ENCODE data around the gene PLAA.

Gene PLAA

DNA sequence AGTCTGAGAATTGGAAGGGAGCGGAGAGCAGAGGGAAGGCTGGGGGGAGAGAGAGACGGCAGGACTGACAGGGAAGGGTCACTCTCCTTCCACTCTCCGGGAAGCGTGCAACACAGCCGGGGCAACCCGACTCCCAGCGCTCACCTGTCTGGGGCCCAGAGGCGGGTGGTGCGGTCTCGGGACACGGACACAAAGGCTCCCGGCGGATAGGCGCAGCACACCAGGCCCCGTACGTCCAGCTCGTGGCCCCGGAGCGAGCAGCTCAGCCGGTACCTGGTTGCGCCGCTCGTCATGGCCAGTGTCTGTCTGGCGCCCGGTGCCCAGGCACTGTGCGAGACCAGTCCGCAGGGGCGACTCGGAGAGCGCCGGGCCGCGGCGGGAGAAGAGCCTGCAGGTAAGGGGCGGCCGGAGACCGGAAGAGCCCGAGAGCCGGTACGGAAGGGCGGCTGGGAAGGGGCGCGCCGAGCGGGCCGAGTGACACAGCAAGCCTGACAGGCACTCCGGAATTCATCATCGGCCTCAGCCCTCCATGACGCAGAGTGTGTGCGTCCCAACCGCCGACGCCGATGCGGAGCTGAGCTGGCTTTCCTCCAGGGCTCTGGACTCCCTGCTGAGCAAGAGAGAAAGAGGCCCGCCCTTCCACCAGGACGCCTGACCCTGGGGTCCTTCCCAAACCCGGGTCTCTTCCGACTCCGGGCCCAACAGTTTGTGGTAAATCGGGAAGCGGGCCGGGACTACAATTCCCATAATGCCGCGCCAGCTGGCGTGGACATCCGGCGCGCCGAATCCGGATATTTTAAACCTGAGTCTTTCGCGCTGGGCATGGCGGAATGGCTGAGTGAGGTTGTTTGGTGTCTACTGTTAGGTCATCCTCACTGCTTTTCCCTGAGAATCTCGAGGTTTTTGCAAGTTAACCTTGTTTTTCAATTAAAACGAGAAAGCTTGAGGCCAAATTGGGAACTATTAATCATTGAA lies at the start of gene PLAA:
TSS of gene PLAA (minus strand) at position 490 of the 975 bp plus-strand sequence. CDS start at position 293, 197 bp downstream.
- no peaks in the 10 kb centered on the region for H3K9me3 ChIP-seq (ENCODE audit: control insufficient read depth, low read length)
- H3K27me3 ChIP-seq (ENCODE audit: control insufficient read depth, insufficient read depth, low read length) = no peaks in the 10 kb centered on the region
- H3K4me1 ChIP-seq (ENCODE audit: control insufficient read depth, insufficient read depth, low read length) = peaks cover 4% of the 10 kb centered on the region
- no peaks in the 10 kb centered on the region for H3K36me3 ChIP-seq (ENCODE audit: control insufficient read depth, insufficient read depth, low read length)
- peak within 1 kb of the TSS; percentile 78 for H3K9ac ChIP-seq (ENCODE audit: low read length)
- H3K4me3 ChIP-seq (ENCODE audit: low read length) = peak within 1 kb of the TSS; percentile 66

DNA sequence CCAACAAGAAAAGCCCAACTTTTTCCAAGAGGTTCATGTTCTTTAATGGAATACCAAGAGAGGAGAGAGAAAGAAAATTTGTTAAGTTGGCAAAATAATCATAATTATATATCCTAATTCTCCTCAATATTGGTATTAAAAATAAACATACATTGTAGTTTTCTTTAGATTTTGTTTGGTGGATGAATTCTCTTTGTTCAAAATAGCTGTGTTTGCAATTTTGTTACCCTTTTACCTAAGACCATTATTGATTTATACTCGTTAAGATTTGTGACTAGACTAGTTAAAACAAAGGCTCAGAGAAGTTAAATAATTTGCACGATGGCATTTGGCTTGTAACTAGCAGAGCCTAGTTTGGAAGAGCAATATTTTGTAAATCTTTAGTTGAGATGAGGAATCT lies 48.8 kb upstream of the PLAA start:
- Histone ChIP-seq H3K9me3 (ENCODE audit: control insufficient read depth, low read length) (no peaks in the 10 kb centered on the region), H3K4me3 (ENCODE audit: low read length) (no peak overlapping the region), H3K4me1 (ENCODE audit: control insufficient read depth, insufficient read depth, low read length) (no peaks in the 10 kb centered on the region), H3K27me3 (ENCODE audit: control insufficient read depth, insufficient read depth, low read length) (no peaks in the 10 kb centered on the region), H3K36me3 (ENCODE audit: control insufficient read depth, insufficient read depth, low read length) (no peaks in the 10 kb centered on the region), H3K9ac (ENCODE audit: low read length) (no peak overlapping the region)

- Histone ChIP-seq H3K27me3 (ENCODE audit: control insufficient read depth, insufficient read depth, low read length) (no peaks in the 10 kb centered on the region), H3K4me3 (ENCODE audit: low read length) (no peak overlapping the region), H3K36me3 (ENCODE audit: control insufficient read depth, insufficient read depth, low read length) (no peaks in the 10 kb centered on the region), H3K4me1 (ENCODE audit: control insufficient read depth, insufficient read depth, low read length) (no peaks in the 10 kb centered on the region), H3K9ac (ENCODE audit: low read length) (no peak overlapping the region), H3K9me3 (ENCODE audit: control insufficient read depth, low read length) (no peaks in the 10 kb centered on the region)
These were observed 36.3 kb upstream of the PLAA start for GRCh38 chr9:26983340-26983739.

DNA sequence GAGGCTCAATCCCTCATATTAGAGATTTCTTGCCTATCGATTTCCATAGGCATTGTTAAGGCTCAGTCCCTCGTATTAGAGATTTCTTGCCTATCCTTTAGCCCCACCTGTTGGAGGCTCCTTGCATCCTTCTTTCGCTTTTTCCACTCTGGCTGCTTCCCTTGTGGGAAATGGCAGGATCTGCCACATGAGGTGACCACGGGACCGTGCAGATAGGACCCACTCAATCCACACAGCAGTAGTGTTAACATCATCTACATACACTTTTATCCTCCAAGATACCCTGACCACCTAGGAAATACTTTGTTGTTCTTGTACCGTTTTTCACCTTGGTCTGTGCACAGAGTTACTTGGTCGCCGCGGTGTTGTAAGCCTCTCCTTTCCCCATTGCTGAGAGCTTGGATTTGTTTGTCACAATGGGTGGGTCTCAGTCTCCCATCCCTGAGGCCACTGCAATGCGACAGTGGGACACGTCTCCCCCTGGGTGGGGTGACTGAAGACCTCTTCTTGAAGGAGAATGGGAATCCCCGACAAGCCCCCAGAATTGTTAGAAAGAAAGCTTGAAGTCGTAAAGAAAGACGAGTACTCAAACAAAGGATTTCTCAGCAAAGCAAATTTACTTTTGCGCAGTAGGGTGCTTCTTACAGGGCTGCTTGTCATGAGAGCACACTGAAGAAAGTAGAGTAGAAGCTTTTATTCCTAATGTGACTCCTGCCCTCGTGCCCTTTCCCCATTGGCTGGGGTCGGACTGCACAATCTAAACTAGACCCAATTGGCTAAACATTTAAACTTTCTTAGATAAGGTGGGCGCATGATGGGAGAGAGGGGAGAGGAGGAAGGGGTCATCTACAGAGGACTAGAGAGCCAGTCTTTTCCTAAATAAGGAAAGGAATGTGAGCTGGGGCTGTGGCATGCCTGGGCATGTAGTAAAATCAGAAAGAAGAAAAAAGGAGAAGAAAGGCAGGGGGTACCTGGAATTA lies 29.0 kb upstream of the PLAA start:
- no peaks in the 10 kb centered on the region for H3K4me1 ChIP-seq (ENCODE audit: control insufficient read depth, insufficient read depth, low read length)
- no peaks in the 10 kb centered on the region for H3K27me3 ChIP-seq (ENCODE audit: control insufficient read depth, insufficient read depth, low read length)
- no peaks in the 10 kb centered on the region for H3K36me3 ChIP-seq (ENCODE audit: control insufficient read depth, insufficient read depth, low read length)
- no peak overlapping the region for H3K4me3 ChIP-seq (ENCODE audit: low read length)
- H3K9ac ChIP-seq (ENCODE audit: low read length) = no peak overlapping the region
- no peaks in the 10 kb centered on the region for H3K9me3 ChIP-seq (ENCODE audit: control insufficient read depth, low read length)

- no peaks in the 10 kb centered on the region for H3K9me3 ChIP-seq (ENCODE audit: control insufficient read depth, low read length)
- no peaks in the 10 kb centered on the region for H3K27me3 ChIP-seq (ENCODE audit: control insufficient read depth, insufficient read depth, low read length)
- H3K4me3 ChIP-seq (ENCODE audit: low read length) = no peak overlapping the region
- H3K36me3 ChIP-seq (ENCODE audit: control insufficient read depth, insufficient read depth, low read length) = no peaks in the 10 kb centered on the region
- H3K9ac ChIP-seq (ENCODE audit: low read length) = no peak overlapping the region
- H3K4me1 ChIP-seq (ENCODE audit: control insufficient read depth, insufficient read depth, low read length) = no peaks in the 10 kb centered on the region
These were observed 27.9 kb upstream of the PLAA start for GRCh38 chr9:26974927-26975326.

DNA sequence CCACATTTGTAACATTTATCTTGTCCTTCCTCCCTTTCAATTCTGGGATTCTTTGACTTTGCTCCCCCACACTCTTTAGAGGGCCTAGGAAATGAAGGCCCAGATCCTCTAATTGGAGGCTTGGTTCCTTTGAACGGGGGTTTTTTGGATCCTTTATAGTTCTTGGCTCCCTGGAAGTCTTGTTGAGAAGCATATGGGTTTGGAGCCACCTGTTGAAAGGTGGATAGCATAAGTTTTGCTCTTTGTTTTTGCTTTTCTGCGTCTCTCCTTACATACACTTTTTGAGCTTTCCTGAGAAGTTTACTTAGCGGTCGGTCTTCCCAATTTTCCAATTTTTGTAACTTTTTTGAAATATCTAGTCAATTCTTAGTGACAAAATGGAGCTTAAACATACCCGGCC lies 26.9 kb upstream of the PLAA start:
- Histone ChIP-seq H3K9ac (ENCODE audit: low read length) (no peak overlapping the region), H3K27me3 (ENCODE audit: control insufficient read depth, insufficient read depth, low read length) (no peaks in the 10 kb centered on the region), H3K4me3 (ENCODE audit: low read length) (no peak overlapping the region), H3K36me3 (ENCODE audit: control insufficient read depth, insufficient read depth, low read length) (no peaks in the 10 kb centered on the region), H3K9me3 (ENCODE audit: control insufficient read depth, low read length) (no peaks in the 10 kb centered on the region), H3K4me1 (ENCODE audit: control insufficient read depth, insufficient read depth, low read length) (no peaks in the 10 kb centered on the region)

GRCh38 chr9:26971721-26972120 lies 24.7 kb upstream of the PLAA start:
- no peak overlapping the region for H3K4me3 ChIP-seq (ENCODE audit: low read length)
- H3K9me3 ChIP-seq (ENCODE audit: control insufficient read depth, low read length) = no peaks in the 10 kb centered on the region
- no peaks in the 10 kb centered on the region for H3K27me3 ChIP-seq (ENCODE audit: control insufficient read depth, insufficient read depth, low read length)
- H3K9ac ChIP-seq (ENCODE audit: low read length) = no peak overlapping the region
- H3K4me1 ChIP-seq (ENCODE audit: control insufficient read depth, insufficient read depth, low read length) = no peaks in the 10 kb centered on the region
- H3K36me3 ChIP-seq (ENCODE audit: control insufficient read depth, insufficient read depth, low read length) = no peaks in the 10 kb centered on the region

- Histone ChIP-seq H3K4me3 (ENCODE audit: low read length) (peak overlapping the region; percentile 79), H3K36me3 (ENCODE audit: control insufficient read depth, insufficient read depth, low read length) (no peaks in the 10 kb centered on the region), H3K4me1 (ENCODE audit: control insufficient read depth, insufficient read depth, low read length) (peaks cover 9% of the 10 kb centered on the region), H3K27me3 (ENCODE audit: control insufficient read depth, insufficient read depth, low read length) (no peaks in the 10 kb centered on the region), H3K9ac (ENCODE audit: low read length) (peak overlapping the region; percentile 88), H3K9me3 (ENCODE audit: control insufficient read depth, low read length) (no peaks in the 10 kb centered on the region)
These were observed 9.8 kb upstream of the PLAA start for GRCh38 chr9:26956860-26957233.

GRCh38 chr9:26955921-26956859 lies 9.1 kb upstream of the PLAA start, which contains the start of gene IFT74:
TSS of gene IFT74 (plus strand) at chr9:26956412. CDS start at chr9:26961968, 5,556 bp downstream.
- H3K27me3 ChIP-seq (ENCODE audit: control insufficient read depth, insufficient read depth, low read length) = no peaks in the 10 kb centered on the region
- H3K9ac ChIP-seq (ENCODE audit: low read length) = peak within 1 kb of the TSS; percentile 88
- peak within 1 kb of the TSS; percentile 79 for H3K4me3 ChIP-seq (ENCODE audit: low read length)
- no peaks in the 10 kb centered on the region for H3K9me3 ChIP-seq (ENCODE audit: control insufficient read depth, low read length)
- H3K36me3 ChIP-seq (ENCODE audit: control insufficient read depth, insufficient read depth, low read length) = no peaks in the 10 kb centered on the region
- H3K4me1 ChIP-seq (ENCODE audit: control insufficient read depth, insufficient read depth, low read length) = peaks cover 9% of the 10 kb centered on the region

- no peaks in the 10 kb centered on the region for H3K9me3 ChIP-seq (ENCODE audit: control insufficient read depth, low read length)
- H3K4me3 ChIP-seq (ENCODE audit: low read length) = peak overlapping the region; percentile 79
- H3K36me3 ChIP-seq (ENCODE audit: control insufficient read depth, insufficient read depth, low read length) = no peaks in the 10 kb centered on the region
- H3K27me3 ChIP-seq (ENCODE audit: control insufficient read depth, insufficient read depth, low read length) = no peaks in the 10 kb centered on the region
- peak overlapping the region; percentile 88 for H3K9ac ChIP-seq (ENCODE audit: low read length)
- H3K4me1 ChIP-seq (ENCODE audit: control insufficient read depth, insufficient read depth, low read length) = peaks cover 9% of the 10 kb centered on the region
These were observed 8.3 kb upstream of the PLAA start for GRCh38 chr9:26955222-26955903.

Measured in mucosa of stomach (tissue), 1 donor.